GM18505 (cell line): Measurements from ENCODE around the gene FKBP6.
"Not testable (repeated sequence)": the region's sequence is repeated elsewhere in the genome, so short reads cannot be mapped to it uniquely, and the experiment has no call there.

Experiments
- ATAC-seq: cut with Tn5 transposase; IDR thresholded peaks from one replicate; pipeline ENCODE4 v1.9.1; 2021; ENCODE audit not compliant: unreplicated experiment
- POLR2A ChIP-seq: IDR thresholded peaks from 4 replicates; pipeline ENCODE4 v1.6.1; 2011; ENCODE audit warnings: borderline replicate concordance; ENCODE audit not compliant: insufficient read depth, insufficient read length; ENCODE audit errors: extremely low read depth

The FKBP6 gene, protein sequence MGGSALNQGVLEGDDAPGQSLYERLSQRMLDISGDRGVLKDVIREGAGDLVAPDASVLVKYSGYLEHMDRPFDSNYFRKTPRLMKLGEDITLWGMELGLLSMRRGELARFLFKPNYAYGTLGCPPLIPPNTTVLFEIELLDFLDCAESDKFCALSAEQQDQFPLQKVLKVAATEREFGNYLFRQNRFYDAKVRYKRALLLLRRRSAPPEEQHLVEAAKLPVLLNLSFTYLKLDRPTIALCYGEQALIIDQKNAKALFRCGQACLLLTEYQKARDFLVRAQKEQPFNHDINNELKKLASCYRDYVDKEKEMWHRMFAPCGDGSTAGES

DNA sequence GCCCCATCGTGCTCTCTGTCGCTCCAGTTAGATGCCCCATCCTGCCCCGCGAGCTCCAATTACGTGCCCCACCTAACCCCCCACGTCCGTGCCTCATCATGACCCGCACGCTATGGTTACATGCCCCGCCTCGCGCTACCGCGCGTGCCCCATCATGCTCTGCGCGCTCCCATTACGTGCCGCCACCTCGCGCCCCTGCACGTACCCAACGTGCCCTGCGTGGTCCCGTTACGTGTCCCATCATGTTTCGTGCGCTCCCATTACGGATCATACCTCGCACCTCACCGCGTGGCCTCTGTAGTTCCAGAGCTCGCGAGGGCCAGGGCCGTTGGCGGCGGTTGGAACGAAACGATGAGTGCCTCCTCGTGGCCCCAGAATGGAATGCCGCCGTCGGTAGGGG, at the start of gene FKBP6, which contains the start of gene TRIM50:
Gene FKBP6 (plus strand): TSS at position 240 of the 400 bp plus-strand sequence. CDS start 268 bp downstream, outside the sequence.
Gene TRIM50 (minus strand): TSS at position 161 of the 400 bp plus-strand sequence. CDS start 3,295 bp downstream, outside the sequence.
- ATAC-seq = not testable (repeated sequence)

DNA sequence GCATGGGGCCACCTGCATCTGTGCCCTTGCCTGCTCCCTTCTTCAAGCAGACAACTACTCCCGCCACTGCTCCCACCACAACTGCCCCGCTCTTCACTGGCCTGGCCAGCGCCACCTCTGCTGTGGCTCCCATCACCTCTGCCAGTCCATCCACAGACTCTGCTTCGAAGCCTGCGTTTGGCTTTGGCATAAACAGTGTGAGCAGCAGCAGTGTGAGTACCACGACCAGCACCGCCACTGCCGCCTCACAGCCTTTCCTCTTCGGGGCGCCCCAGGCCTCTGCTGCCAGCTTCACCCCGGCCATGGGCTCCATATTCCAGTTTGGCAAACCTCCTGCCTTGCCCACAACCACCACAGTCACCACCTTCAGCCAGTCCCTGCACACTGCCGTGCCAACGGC, 30.7 kb upstream of the FKBP6 start:
- ATAC-seq = not testable (repeated sequence)

DNA sequence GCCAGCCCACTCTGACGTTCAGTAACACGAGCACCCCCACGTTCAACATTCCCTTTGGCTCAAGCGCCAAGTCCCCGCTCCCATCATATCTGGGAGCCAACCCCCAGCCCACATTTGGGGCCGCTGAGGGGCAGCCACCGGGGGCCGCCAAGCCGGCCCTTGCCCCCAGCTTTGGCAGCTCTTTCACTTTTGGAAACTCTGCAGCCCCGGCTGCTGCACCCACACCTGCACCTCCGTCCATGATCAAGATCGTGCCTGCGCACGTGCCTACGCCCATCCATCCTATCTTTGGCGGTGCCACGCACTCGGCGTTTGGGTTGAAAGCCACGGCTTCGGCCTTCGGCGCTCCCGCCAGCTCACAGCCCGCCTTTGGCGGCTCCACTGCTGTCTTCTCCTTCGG, 30.3 kb upstream of the FKBP6 start:
- ATAC-seq = not testable (repeated sequence)

GRCh38 chr7:73299812-73300211, 28.1 kb upstream of the FKBP6 start:
- not testable (repeated sequence) for ATAC-seq

DNA sequence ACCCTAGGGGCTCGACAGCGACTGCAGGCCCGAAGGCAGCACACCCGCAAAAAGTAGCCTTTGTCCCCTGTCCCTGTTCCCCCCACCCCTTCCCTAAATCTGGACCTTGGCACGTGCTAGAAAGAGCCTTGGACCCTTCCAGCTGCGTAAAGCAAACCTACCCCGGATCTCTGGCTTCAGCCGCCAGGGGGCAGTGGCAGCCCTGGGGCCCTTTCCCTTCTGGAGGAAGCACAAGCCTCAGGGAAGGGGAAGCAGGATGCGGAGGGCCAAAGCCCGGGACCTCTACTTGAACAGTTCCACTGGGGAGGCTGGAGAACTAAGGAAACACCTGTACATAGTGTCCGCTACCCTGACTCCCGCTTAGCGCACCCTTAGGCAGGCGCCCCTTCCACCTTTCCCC, 26.9 kb upstream of the FKBP6 start:
- not testable (repeated sequence) for ATAC-seq

GRCh38 chr7:73302846-73303245, 25.1 kb upstream of the FKBP6 start:
- ATAC-seq = not testable (repeated sequence)

GRCh38 chr7:73303546-73303945, 24.4 kb upstream of the FKBP6 start:
- no peak for TF ChIP-seq POLR2A
- ATAC-seq = no peak

DNA sequence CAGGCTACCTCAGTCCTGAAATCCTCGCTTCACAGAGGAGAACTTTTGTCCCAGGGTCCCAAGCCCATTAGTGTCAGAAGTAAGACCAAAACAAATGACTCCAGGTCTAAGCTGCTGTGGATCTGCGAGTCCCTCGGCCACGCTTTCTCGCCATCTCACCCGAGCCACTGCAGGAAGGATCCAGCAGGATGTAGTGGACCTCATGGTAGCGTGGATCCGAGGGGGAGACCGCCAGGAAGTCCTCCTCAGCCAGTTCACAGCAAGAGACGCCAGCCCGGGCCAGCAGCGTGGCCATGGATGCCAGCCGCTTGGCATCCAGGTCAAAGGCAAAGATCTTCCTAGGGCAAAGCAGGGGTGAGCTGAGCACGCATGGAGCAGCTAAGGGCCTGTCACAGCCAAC, 23.9 kb upstream of the FKBP6 start:
- ATAC-seq = no peak
- no peak for TF ChIP-seq POLR2A

DNA sequence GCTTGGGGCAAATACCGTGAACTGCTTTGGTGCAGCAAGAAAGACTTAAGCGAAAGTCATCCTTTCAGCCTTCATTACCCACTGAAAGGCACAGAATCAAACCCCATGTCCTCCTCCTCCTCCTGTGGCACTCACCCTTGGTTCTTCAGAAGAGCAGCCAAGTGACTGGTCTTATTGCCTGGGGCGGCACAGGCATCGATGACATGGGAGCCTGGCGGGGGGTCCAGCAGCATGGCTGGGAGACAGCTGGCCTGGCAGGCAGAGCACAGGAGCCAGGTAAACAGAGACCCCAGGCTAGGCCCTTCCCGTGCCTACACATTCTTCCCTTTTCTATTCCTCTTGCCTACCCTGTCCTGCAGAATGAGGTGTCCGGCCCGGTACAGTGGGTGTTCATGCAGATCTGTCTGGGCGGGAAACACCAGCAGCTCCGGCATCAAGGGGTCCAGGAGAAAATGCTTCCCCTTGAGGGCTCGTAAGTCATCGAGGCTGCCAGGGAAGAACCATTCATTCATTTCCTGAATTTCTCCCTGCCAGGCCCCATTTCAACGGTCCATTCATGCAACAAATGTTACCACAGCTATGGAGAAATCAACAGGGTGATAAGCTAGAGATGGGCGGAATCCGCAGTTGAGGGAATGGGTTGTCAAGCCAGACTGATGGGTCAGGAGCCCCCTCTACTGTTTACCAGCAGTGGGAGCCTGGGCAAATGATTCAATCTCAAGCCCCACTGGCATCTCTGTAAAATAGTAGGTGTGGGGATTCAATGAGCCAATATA, 23.2 kb upstream of the FKBP6 start:
- not testable (repeated sequence) for ATAC-seq

DNA sequence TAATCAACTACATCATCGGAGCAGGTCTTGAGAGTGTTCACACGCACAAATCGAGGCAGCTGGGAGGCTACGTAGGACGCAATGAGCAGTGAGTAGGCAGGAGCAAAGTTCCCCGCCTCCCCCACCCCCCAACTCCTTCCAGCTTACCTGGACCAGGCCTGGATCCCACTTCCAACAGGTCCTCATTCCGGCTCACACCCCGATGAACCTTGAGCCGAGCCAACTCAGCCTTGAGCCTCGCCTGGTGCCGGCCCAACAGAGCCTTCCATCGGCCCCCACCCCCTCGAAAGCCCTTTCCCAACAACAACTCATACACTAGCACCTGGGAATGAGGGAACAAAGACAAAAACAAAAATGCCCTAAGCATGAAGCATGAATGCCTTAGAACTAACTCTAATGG, 20.5 kb upstream of the FKBP6 start:
- no peak for TF ChIP-seq POLR2A

DNA sequence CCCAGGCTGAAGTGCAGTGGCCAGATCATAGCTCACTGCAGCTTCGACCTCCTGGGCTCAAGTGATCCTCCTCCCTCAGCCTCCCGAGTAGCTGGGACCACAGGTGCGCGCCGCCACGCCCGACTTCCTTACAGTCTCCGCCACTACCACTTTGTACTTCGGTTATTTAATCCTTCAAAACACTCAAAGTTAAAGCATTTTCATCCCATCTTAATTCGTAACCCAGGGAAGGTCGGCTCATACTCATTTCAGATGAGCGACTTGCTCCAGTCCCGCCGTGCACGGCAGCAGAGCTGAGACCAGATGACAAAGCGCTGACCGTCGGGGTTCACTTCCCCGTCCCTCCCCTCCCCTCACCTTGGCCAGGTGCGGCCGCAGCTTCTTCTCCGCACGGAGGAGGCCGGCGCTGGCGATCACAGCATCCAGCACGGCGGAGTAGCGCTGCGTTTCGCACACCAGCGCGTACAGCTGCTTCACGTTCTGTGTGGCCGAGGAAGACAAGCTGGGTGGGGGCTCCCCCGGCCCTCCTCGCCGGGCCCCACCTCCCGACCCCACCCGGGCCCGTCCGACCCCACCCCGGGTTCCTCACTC, 19.8 kb upstream of the FKBP6 start:
- TF ChIP-seq POLR2A = no peak
- ATAC-seq = peak; percentile 35

More for the DNA sequence above, 20.5 kb upstream of the FKBP6 start:
- ATAC-seq = no peak

GRCh38 chr7:73308665-73309214, 19.2 kb upstream of the FKBP6 start, which contains the start of gene NSUN5:
TSS of gene NSUN5 (minus strand) at chr7:73308826. CDS start at chr7:73308790, 36 bp downstream.
- ATAC-seq = peak; percentile 85
- TF ChIP-seq POLR2A = peak; percentile 91

- ATAC-seq = not testable (repeated sequence)
Observed at GRCh38 chr7:73311421-73311820, 16.5 kb upstream of the FKBP6 start.

DNA sequence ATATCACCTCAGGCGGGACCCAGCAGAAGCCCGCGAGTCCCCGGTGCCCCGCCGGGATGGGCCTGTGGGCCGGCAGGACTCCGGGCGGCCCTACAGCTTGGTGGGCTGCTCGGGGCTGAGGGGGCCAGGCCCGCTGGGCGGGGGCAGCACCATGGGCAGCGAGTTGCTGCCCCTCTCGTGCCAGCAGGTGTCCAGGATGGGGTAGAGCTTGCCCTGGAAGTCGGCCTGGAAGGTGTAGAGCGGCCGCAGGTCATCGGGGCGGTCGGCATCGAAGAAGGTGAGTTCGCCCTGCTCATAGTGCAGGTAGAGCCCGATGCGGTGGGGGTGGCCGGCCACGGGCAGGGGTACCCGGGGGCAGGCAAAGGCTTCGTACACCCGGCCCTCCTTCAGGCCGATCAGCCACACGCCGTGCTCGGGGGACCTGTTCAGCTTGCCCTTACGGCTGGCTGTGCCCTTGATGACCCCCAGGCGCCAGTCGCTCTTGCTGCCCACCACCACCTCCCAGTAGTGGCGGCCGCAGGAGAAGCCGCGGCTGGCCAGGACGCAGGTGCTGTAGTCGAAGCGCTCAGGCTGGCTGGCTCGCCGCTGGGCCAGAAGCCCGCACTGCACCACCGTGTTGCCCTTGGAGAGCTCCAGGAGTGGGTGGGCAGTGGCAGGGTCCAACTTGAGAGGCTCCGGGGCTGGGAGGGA, 15.0 kb upstream of the FKBP6 start:
- ATAC-seq = no peak
- no peak for TF ChIP-seq POLR2A

DNA sequence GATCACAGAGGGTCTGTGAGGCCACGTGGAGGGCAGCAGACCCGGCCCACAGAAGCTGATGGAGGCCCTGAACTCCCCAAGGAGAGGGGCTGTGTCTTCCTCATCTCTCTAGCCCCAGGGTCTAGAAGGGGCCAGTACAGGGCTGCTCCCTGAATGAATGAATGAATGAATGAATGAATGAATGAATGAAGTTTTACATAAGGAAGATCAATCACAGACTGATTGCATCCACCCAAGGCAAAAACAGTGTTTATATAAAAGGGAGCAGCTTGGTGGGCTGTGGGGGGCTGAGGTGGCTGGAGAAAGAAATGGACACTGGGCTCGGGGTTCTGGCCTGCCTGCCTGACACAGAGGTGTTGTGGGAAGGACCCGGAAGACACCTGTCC, 14.4 kb upstream of the FKBP6 start:
- no peak for TF ChIP-seq POLR2A
- ATAC-seq = no peak
